OCI-LY7 (cell line): ENCODE results near the gene RHOT2. TPM values are rescaled to one million over a fixed set of nuclear protein-coding genes. Genes with fewer than 3 reads are reported as not detected.

ENCODE experiments used
- BruUV-seq: library from RNA; stranded (reverse); fragments of 400-500 nt; replicated peaks from 2 replicates; lab custom pipeline; 2021; lab: Mats Ljungman, UMichigan
- CTCF ChIA-PET: fragments of 300-600 bp; sonication (Branson Sonifier 250); formaldehyde crosslinking; loops from one replicate; lab custom pipeline; 2022; ENCODE audit warnings: antibody characterized with exemption; ENCODE audit not compliant: unreplicated experiment; lab: Charles Lee
- POLR2A ChIA-PET: fragments of 300-600 bp; sonication (Branson Sonifier 250); formaldehyde crosslinking; loops from one replicate; lab custom pipeline; 2022; ENCODE audit warnings: antibody characterized with exemption; lab: Charles Lee
- DNase-seq: peaks from one replicate; pipeline ENCODE4 v3.0.0-alpha.2; 2015; ENCODE audit warnings: low spot score
- H2AFZ ChIP-seq: fragments of 200-600 bp; sonication (generic), shearing (Covaris generic); 2 replicates; pipeline ENCODE4 v1.6.1; 2014; ENCODE audit warnings: mild to moderate bottlenecking, antibody characterized with exemption, low read length, moderate library complexity
- H3K27ac ChIP-seq: fragments of 200-600 bp; sonication (generic); 2 replicates; pipeline ENCODE4 v1.5.1; 2014; ENCODE audit warnings: mixed run types, low read depth, mild to moderate bottlenecking, moderate library complexity, low read length, inconsistent platforms; ENCODE audit not compliant: poor library complexity, severe bottlenecking
- H3K36me3 ChIP-seq: fragments of 200-600 bp; sonication (generic); 2 replicates; pipeline ENCODE4 v1.6.1; 2014; ENCODE audit warnings: mild to moderate bottlenecking, antibody characterized with exemption, low read length, moderate library complexity, mixed read lengths; ENCODE audit not compliant: insufficient read depth
- H3K4me1 ChIP-seq: fragments of 200-600 bp; sonication (generic); 2 replicates; pipeline ENCODE4 v1.5.1; 2014; ENCODE audit warnings: mild to moderate bottlenecking, low read length; ENCODE audit not compliant: insufficient read depth, poor library complexity, severe bottlenecking
- H3K4me2 ChIP-seq: fragments of 200-600 bp; sonication (generic); 2 replicates; pipeline ENCODE4 v1.6.1; 2014; ENCODE audit warnings: mild to moderate bottlenecking, low read length
- H3K4me3 ChIP-seq: fragments of 200-600 bp; sonication (generic); 2 replicates; pipeline ENCODE4 v1.5.1; 2014; ENCODE audit warnings: mild to moderate bottlenecking, low read depth, low read length; ENCODE audit not compliant: poor library complexity, severe bottlenecking
- H3K79me2 ChIP-seq: fragments of 200-600 bp; sonication (generic); 2 replicates; pipeline ENCODE4 v1.6.1; 2016; ENCODE audit warnings: low read depth, mild to moderate bottlenecking, low read length, moderate library complexity, mixed read lengths; ENCODE audit not compliant: insufficient read depth
- H3K9me2 ChIP-seq: fragments of 200-600 bp; sonication (generic); 2 replicates; pipeline ENCODE4 v1.6.1; 2016; ENCODE audit warnings: mild to moderate bottlenecking, low read length, mixed read lengths; ENCODE audit not compliant: insufficient read depth
- H3K9me3 ChIP-seq: fragments of 200-600 bp; sonication (generic); 2 replicates; pipeline ENCODE4 v1.6.1; 2014; ENCODE audit warnings: mild to moderate bottlenecking, mixed run types, low read length, mixed read lengths
- H4K20me1 ChIP-seq: fragments of 200-600 bp; sonication (generic); 2 replicates; pipeline ENCODE4 v1.6.1; 2014; ENCODE audit warnings: mild to moderate bottlenecking, antibody characterized with exemption, low read length, moderate library complexity, mixed read lengths; ENCODE audit not compliant: insufficient read depth
- EZH2phosphoT487 ChIP-seq: fragments of 200-600 bp; sonication (generic); IDR thresholded peaks from 2 replicates; pipeline ENCODE4 v1.6.1; 2018; ENCODE audit warnings: low read depth, borderline replicate concordance, mild to moderate bottlenecking, mixed run types, antibody characterized with exemption, low read length, moderate library complexity, mixed read lengths
- intact Hi-C: fragments of 100-400 bp; cut with micrococcal nuclease; formaldehyde crosslinking; loops from one replicate; pipeline ENCODE4 v1.10.0; 2022; ENCODE audit not compliant: unreplicated experiment
- total RNA-seq, 2 experiments: library from RNA; depleted of rRNA in 1 of 2; stranded (reverse); fragments of >200 nt in 1 of 2; shearing (Covaris generic) in 1 of 2; gene quantifications; 2 replicates each; pipeline ENCODE4 v1.2.3, GENCODE V29; 2014 to 2022
- TF ChIP-seq, protein P1 (sequence below): fragments of 200-600 bp; sonication (generic); conservative IDR thresholded peaks from 2 replicates; pipeline ENCODE4 v1.5.1; 2014; ENCODE audit warnings: mild to moderate bottlenecking, antibody characterized with exemption, low read length, moderate library complexity, mixed read lengths

Gene RHOT2
- total RNA-seq, 2 experiments from 2014 or later: 133 to 136 TPM

- POLR2A ChIA-PET: no interaction called here
These were observed 25.4 kb downstream of the RHOT2 start for GRCh38 chr16:693364-693763.

GRCh38 chr16:693766-694165 is 25.8 kb downstream of the RHOT2 start:
- intact Hi-C loops: no loop called here
- peak overlapping the region; percentile 40 for H3K4me3 ChIP-seq

More at GRCh38 chr16:693364-693763, 25.4 kb downstream of the RHOT2 start:
- DNase-seq: no peak
- intact Hi-C loops: no loop called here
- H3K4me1 ChIP-seq: peaks cover 27% of the 10 kb centered on the region
- CTCF ChIA-PET: no interaction called here
- H4K20me1 ChIP-seq: no peaks in the 10 kb centered on the region
- H3K4me2 ChIP-seq: no peak overlapping the region
- H3K9me3 ChIP-seq: no peaks in the 10 kb centered on the region
- H3K27ac ChIP-seq: no peak overlapping the region
- H3K79me2 ChIP-seq: 0 out of 2 replicates have a peak, but pooled peaks cover 8% of the 10 kb centered on the region
- TF ChIP-seq, protein P1, sequence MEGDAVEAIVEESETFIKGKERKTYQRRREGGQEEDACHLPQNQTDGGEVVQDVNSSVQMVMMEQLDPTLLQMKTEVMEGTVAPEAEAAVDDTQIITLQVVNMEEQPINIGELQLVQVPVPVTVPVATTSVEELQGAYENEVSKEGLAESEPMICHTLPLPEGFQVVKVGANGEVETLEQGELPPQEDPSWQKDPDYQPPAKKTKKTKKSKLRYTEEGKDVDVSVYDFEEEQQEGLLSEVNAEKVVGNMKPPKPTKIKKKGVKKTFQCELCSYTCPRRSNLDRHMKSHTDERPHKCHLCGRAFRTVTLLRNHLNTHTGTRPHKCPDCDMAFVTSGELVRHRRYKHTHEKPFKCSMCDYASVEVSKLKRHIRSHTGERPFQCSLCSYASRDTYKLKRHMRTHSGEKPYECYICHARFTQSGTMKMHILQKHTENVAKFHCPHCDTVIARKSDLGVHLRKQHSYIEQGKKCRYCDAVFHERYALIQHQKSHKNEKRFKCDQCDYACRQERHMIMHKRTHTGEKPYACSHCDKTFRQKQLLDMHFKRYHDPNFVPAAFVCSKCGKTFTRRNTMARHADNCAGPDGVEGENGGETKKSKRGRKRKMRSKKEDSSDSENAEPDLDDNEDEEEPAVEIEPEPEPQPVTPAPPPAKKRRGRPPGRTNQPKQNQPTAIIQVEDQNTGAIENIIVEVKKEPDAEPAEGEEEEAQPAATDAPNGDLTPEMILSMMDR: no peak
- TF ChIP-seq EZH2phosphoT487: no peak; the same call in 1 of the 2 replicates
- H3K4me3 ChIP-seq: no peak overlapping the region
- H2AFZ ChIP-seq: no peak overlapping the region
- BruUV-seq: no TSS peak
- H3K36me3 ChIP-seq: no peaks in the 10 kb centered on the region
- no peaks in the 10 kb centered on the region for H3K9me2 ChIP-seq

More at GRCh38 chr16:693766-694165, 25.8 kb downstream of the RHOT2 start:
- DNase-seq: no peak
- Histone ChIP-seq H3K36me3 (no peaks in the 10 kb centered on the region), H4K20me1 (no peaks in the 10 kb centered on the region), H3K9me2 (no peaks in the 10 kb centered on the region), H3K27ac (no peak overlapping the region), H2AFZ (no peak overlapping the region), H3K4me2 (peak overlapping the region; percentile 60; the same call in 1 of the 2 replicates), H3K9me3 (no peaks in the 10 kb centered on the region), H3K4me1 (peaks cover 25% of the 10 kb centered on the region), H3K79me2 (0 out of 2 replicates have a peak, but pooled peaks cover 8% of the 10 kb centered on the region)
- ChIA-PET POLR2A (no interaction called here), CTCF (no interaction called here)
- no TSS peak for BruUV-seq
- TF ChIP-seq, protein P1: no peak
- no peak for TF ChIP-seq EZH2phosphoT487
